HG03571 (cell line): ENCODE data around the gene RIMS4.
"Not testable (repeated sequence)": the region's sequence is repeated elsewhere in the genome, so short reads cannot be mapped to it uniquely, and the experiment has no call there.

Source experiments
- ATAC-seq: cut with Tn5 transposase; IDR thresholded peaks from one replicate; pipeline ENCODE4 v1.9.1; 2021; ENCODE audit not compliant: unreplicated experiment

RIMS4 gene

GRCh38 chr20:44765701-44766347 lies 44.5 kb downstream of the RIMS4 start:
- no peak for ATAC-seq

GRCh38 chr20:44765091-44765490 lies 45.3 kb downstream of the RIMS4 start:
- ATAC-seq = no peak

GRCh38 chr20:44763798-44764197 lies 46.5 kb downstream of the RIMS4 start:
- ATAC-seq = not testable (repeated sequence)

GRCh38 chr20:44762466-44763140 lies 47.7 kb downstream of the RIMS4 start:
- ATAC-seq = no peak

GRCh38 chr20:44761423-44761822 lies 48.9 kb downstream of the RIMS4 start:
- no peak for ATAC-seq

- ATAC-seq = no peak
Measured at GRCh38 chr20:44759595-44759994, 50.8 kb downstream of the RIMS4 start.

GRCh38 chr20:44758247-44759101 lies 51.9 kb downstream of the RIMS4 start:
- no peak for ATAC-seq

GRCh38 chr20:44756956-44757355 lies 53.4 kb downstream of the RIMS4 start:
- ATAC-seq = no peak

- no peak for ATAC-seq
Measured at GRCh38 chr20:44756011-44756688, 54.2 kb downstream of the RIMS4 start.

GRCh38 chr20:44754554-44754953 lies 55.8 kb downstream of the RIMS4 start:
- ATAC-seq = no peak

GRCh38 chr20:44752099-44752931 lies 58.0 kb downstream of the RIMS4 start:
- ATAC-seq = no peak

GRCh38 chr20:44750081-44750805 lies 60.1 kb downstream of the RIMS4 start:
- ATAC-seq = no peak

GRCh38 chr20:44748005-44748370 lies 62.4 kb downstream of the RIMS4 start:
- ATAC-seq = no peak

- ATAC-seq = no peak
Measured at GRCh38 chr20:44747166-44748004, 63.0 kb downstream of the RIMS4 start.

GRCh38 chr20:44746367-44747165 lies 63.8 kb downstream of the RIMS4 start:
- ATAC-seq = no peak

GRCh38 chr20:44745598-44746366 lies 64.6 kb downstream of the RIMS4 start, which contains the start of gene KCNK15:
TSS of gene KCNK15 (plus strand) at chr20:44745865. CDS start at chr20:44745911, 46 bp downstream.
- ATAC-seq = no peak

- ATAC-seq = no peak
Measured at GRCh38 chr20:44745122-44745597, 65.2 kb downstream of the RIMS4 start.
